Hematopoietic multipotent progenitor cell treated with erythropoietin and hydrocortisone succinate and interleukin-3 and kit ligand, for 15 days (in vitro differentiated cells): ENCODE data around the gene ABCA7.

Experiments used
- DNase-seq: peaks from one replicate; pipeline ENCODE4 v3.0.0-alpha.2; 2015; ENCODE audit warnings: low spot score

ABCA7 gene

GRCh38 chr19:1055886-1056620 is 16.1 kb downstream of the ABCA7 start:
- DNase-seq: no peak

- peak; percentile 36 for DNase-seq
Measured at GRCh38 chr19:1057176-1057855, 17.4 kb downstream of the ABCA7 start.

GRCh38 chr19:1058112-1058511 is 18.2 kb downstream of the ABCA7 start:
- no peak for DNase-seq

DNA sequence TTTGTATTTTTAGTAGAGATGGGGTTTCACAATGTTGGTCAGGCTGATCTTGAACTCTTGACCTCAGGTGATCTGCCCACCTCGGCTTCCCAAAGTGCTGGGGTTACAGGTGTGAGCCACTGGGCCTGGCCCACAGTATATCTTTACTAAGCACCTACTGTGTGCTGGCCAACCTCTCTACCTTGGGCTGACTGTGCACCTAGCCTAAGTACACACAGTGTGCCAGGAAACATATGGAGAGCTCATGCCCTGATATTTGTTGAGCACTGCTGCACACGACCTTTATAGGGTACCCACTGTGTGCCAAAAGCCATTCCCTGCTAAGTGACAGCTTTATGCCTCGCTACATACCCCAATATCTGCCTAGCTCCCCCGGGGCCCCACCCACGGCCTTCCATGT is 20.8 kb downstream of the ABCA7 start:
- no peak for DNase-seq

DNA sequence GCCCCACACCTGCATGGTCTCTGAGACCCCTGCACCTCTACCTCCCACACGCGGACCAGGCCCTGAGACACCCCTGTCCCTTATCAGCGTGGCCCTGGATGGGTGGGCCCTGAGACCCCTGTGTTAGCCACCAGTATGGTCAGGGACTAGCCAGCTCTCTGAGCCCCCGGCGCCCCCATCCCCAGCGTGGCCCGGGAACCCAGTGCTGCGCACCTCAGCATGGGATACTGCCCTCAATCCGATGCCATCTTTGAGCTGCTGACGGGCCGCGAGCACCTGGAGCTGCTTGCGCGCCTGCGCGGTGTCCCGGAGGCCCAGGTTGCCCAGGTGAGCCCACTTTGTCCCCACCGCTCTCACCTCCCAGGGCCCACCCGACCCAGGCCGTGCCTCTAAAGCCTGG is 22.1 kb downstream of the ABCA7 start:
- no peak for DNase-seq

DNA sequence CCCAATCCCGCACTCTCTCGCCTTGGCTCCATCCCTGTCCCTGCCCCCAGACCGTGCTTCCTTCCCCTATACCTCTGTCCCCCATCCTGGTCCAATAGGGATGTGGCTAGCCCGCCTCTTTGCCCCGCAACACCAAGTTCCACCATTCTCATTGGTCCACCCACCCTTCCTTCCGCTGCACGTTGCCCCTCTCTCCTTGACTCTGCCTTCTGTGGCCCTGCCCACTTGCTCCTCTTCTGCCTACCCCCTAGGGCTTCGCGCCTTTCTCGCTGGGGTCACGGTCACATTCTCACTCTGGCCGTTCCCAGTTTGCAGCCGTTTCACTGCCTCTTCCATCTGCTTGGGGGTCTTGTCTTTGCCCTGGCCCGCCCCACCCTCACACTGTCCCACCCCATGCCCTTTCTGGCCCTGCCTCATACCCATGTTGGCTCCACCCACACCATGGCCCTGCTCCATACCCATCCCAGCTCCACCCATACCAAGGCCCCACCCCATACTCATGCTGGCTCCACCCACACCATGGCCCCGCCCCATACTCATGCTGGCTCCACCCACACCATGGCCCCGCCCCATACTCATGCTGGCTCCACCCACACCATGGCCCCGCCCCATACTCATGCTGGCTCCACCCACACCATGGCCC is 22.6 kb downstream of the ABCA7 start:
- no peak for DNase-seq

GRCh38 chr19:1063030-1063908 is 23.4 kb downstream of the ABCA7 start:
- peak; percentile 63 for DNase-seq

- no peak for DNase-seq
Measured at GRCh38 chr19:1063909-1064660, 24.2 kb downstream of the ABCA7 start.

GRCh38 chr19:1064661-1065605 is 25.0 kb downstream of the ABCA7 start:
- peak; percentile 54 for DNase-seq

DNA sequence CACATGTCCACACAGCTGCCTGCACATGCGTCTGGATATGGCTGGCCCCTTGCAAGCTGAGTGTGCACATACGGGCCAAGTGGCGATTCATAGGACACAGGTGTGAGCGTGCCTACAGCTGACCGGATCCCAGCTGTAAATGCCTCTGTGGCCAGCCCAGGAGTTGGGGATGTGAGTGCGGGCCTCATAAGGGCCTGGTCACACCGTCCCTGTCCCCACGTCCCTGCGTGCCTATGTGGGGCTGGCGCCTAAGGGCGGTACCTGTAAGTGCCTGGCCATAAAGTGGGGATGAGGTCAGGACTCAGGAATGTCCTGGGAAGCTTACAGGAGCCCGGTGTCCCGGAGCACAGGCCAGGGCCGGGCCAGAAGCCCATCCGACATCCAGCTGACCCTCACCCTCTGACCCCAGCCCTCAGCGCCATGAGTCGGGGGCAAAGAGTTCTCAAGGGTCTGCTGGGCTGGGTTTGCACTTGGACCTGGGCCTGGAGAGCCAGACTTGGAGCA is 25.8 kb downstream of the ABCA7 start:
- no peak for DNase-seq

DNA sequence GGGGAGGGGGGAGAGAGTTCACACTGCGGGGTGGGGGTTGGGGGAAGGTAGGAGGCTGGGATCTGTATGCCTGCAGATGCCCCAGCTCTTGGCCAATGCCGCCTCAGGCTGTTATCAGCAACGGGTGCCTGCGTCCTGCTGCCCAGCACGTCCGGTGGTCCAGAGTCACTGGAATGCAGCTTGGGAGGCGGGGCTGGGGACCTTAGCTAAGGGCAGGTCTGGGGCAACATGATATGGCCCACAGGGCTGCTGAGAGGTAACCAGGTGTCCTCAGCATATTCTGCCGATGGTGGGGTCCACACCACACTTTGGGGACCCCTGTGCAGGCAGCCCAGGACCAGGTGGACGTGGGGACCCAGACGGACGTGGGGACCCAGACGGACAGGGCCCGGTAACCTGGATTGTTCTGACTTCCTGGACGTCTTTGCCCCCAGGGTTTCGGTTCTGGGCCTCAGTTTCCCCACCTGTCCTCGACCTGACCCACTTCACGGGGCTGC is 26.4 kb downstream of the ABCA7 start:
- DNase-seq: no peak

- no peak for DNase-seq
Measured at GRCh38 chr19:1066748-1067340, 26.9 kb downstream of the ABCA7 start, which contains the start of gene ARHGAP45. Gene ARHGAP45 (plus strand): TSS chr19:1067167. CDS start chr19:1067406, 239 bp downstream.

DNA sequence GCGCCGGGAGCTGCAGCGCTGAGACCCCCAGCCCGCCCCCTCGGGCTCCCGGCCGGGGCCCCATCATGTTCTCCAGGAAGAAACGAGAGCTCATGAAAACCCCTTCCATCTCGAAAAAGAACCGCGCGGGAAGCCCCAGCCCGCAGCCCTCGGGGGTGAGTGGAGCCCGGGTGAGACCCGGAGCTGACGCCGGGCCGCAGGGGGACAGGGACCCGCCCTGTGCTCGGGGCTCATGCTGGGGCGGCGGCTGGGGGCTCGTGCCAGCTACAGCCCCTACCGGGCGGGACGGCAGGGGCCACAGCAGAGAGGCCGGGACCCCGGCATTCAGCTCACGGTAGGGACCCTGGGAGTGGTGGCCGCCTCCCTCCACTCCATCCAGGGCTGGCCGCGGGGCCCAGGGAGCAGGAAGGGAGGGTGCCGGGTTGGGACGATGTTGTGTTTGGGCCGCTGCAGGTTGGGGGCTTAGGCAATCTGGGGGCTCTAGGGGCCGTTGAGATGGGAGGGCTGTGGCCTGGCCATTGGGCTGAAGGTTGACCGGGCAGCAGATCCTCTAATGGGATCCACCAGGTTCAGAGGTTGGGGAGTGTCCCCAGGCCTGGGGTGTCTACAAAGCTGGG is 27.5 kb downstream of the ABCA7 start:
- DNase-seq: no peak

- no peak for DNase-seq
Measured at GRCh38 chr19:1068009-1069001, 28.4 kb downstream of the ABCA7 start.

DNA sequence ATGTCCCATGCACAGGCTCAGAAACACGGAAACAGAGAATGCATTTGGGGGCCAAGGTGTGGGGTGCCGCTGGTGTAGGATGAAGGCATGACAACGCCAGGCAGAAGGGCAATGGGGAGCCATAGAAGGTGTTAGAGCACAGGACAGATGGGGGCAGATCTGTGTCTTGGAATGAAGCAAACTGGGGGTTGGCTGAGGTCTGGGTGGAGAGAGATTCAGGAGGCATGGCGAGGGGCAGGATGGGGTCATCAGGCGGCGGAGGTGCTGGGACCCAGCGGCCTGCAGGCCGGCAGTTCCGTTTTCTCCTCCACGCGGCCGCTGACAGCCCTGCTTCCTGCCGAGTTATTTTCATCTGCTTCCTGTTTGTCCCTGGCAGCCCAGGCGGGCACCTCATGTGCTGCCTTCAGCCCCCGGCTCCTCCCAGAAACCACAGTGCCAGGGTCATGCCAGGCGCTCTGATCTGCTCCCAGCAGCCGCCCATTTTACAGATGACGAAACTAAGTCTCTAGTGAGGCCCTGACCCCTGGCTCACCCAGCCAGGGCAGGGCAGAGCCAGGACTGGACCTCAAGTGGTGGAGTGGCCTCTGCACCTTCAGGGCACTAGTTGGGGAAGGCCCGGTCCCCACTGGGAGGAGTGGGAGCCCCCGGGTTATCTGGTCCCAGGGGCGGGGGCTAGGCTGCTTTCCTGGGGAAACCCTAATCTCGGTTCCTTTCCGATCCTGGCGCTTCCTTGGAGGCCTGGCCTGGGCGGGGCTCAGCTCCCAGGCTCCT is 29.3 kb downstream of the ABCA7 start:
- DNase-seq: peak; percentile 28

- DNase-seq: no peak
Measured at GRCh38 chr19:1070576-1070930, 30.6 kb downstream of the ABCA7 start.
